ENCODE results near the gene LSM14B. TPM values are rescaled to one million over a fixed set of nuclear protein-coding genes. Genes with fewer than 3 reads are reported as not detected.

The LSM14B gene
- total RNA-seq, 1 experiment from 2014 or later = 82.4 TPM

DNA sequence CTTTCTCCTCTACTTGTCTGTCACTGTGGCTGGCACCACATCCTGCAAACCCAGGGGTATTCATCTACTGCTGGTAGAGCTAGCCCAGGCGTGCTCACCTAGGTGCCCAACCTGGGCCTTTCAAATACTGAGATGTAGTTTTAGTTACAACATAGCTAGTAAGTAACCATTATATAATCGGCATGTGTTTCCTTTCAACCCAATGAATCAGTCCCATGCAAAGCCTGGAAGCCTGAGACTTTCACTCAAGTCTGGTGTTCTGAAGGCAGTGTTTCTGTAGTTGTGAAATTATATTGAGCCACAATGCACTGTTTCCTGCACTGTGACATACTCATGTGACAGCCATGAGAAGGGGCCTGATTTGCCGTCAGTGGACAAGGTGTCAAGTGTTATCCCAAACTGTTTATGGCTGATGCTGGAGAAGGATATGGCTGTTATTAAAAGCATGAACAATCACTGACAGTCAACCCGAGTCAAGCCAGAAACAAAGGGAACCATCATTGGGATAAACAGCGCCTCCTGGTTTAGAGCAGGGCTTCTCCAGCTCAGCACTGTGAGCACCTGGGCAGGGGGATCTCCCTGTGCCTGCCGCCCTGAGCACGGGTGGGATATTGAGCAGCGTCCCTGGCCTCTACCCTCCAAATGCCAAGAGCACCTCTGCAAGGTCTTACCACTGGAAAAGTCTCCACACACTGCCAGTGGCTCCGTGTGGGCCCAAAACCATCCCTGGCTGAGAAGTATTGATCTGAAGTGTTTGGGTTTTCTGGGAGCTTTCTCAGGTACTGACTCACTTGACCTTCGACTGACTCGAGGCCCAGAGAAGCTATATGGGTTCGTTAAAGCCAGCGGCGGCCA is 19.3 kb downstream of the LSM14B start:
- H2AFZ ChIP-seq (ENCODE audit: low read length) = no peak overlapping the region
- H2BK12ac ChIP-seq (ENCODE audit: insufficient read length, low read depth, low read length) = no peak overlapping the region
- DNase-seq = no peak
- H3K4ac ChIP-seq (ENCODE audit: low read depth, low read length) = no peak overlapping the region
- peaks cover 34% of the 10 kb centered on the region for H3K79me2 ChIP-seq (ENCODE audit: insufficient read depth, low read length)
- no peak overlapping the region for H2AK5ac ChIP-seq (ENCODE audit: insufficient read length, low read length)
- H3K4me1 ChIP-seq (ENCODE audit: insufficient read depth, low read length) = no peaks in the 10 kb centered on the region
- H3K9ac ChIP-seq (ENCODE audit: extremely low read depth, insufficient read length, low read length) = peak overlapping the region; percentile 81
- H4K8ac ChIP-seq (replicated peaks; ENCODE audit: insufficient read length, low read depth, low read length) = no peak overlapping the region
- Mint-ChIP-seq H3K36me3 (ENCODE audit: insufficient read depth in 1 of 3, low read depth in 3 of 3) (peaks cover 45 to 63% (median 53%) of the 10 kb centered on the region in 3 experiments; a peak in 6 of 7 replicates), H3K9me3 (no peaks in the 10 kb centered on the region; a peak in 1 of 5 replicates), H3K27me3 (ENCODE audit: low read depth) (no peaks in the 10 kb centered on the region), H3K27ac (peak overlapping the region in 2 of 3 experiments; percentile 93 to 94; a peak in 5 of 7 replicates), H3K4me3 (peak overlapping the region; percentile 84 to 92), H3K4me1 (peaks cover 24 to 31% of the 10 kb centered on the region in 2 experiments)
- H4K91ac ChIP-seq (ENCODE audit: insufficient read length, low read depth, low read length) = no peak overlapping the region
- H2BK20ac ChIP-seq (ENCODE audit: low read depth, low read length, poor library complexity, severe bottlenecking) = no peak overlapping the region
- no CpG with 5 or more reads among the region's 14 CpGs for WGBS (ENCODE audit: extremely low coverage, insufficient read length, low lambda C conversion rate)
- no peak overlapping the region for H3K27ac ChIP-seq (ENCODE audit: insufficient read length, low read depth, low read length)
- 0 out of 2 replicates have a peak overlapping the region, but pooled peaks have one; percentile 11 for H3K14ac ChIP-seq (ENCODE audit: insufficient read depth, low read length)
- H3K23me2 ChIP-seq (ENCODE audit: insufficient read length, low read depth, low read length, poor library complexity, severe bottlenecking) = peaks cover 7% of the 10 kb centered on the region
- H3K9me3 ChIP-seq (ENCODE audit: control insufficient read depth, low read depth, low read length) = no peaks in the 10 kb centered on the region
- H3K18ac ChIP-seq (ENCODE audit: insufficient read length, low read depth, low read length) = no peak overlapping the region
- H3K23ac ChIP-seq (ENCODE audit: insufficient read length, low read depth, low read length) = no peak overlapping the region
- H3K79me1 ChIP-seq (ENCODE audit: insufficient read depth, low read depth, low read length, poor library complexity, severe bottlenecking) = peaks cover 7% of the 10 kb centered on the region
- H3T11ph ChIP-seq (ENCODE audit: low read length) = no peak overlapping the region
- no peaks in the 10 kb centered on the region for H4K20me1 ChIP-seq (ENCODE audit: control insufficient read depth, insufficient read depth, insufficient read length)
- H2BK5ac ChIP-seq (ENCODE audit: insufficient read length, low read length) = no peak overlapping the region
- H4K5ac ChIP-seq (ENCODE audit: insufficient read length, low read depth, low read length) = no peak overlapping the region
- H2BK15ac ChIP-seq (ENCODE audit: low read depth, low read length) = no peak overlapping the region
- H3K56ac ChIP-seq (ENCODE audit: insufficient read length, low read depth, low read length) = no peak overlapping the region
- TF ChIP-seq, protein P1, sequence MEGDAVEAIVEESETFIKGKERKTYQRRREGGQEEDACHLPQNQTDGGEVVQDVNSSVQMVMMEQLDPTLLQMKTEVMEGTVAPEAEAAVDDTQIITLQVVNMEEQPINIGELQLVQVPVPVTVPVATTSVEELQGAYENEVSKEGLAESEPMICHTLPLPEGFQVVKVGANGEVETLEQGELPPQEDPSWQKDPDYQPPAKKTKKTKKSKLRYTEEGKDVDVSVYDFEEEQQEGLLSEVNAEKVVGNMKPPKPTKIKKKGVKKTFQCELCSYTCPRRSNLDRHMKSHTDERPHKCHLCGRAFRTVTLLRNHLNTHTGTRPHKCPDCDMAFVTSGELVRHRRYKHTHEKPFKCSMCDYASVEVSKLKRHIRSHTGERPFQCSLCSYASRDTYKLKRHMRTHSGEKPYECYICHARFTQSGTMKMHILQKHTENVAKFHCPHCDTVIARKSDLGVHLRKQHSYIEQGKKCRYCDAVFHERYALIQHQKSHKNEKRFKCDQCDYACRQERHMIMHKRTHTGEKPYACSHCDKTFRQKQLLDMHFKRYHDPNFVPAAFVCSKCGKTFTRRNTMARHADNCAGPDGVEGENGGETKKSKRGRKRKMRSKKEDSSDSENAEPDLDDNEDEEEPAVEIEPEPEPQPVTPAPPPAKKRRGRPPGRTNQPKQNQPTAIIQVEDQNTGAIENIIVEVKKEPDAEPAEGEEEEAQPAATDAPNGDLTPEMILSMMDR (conservative IDR thresholded peaks at IDR 0.05) = peak; percentile 57
- no peaks in the 10 kb centered on the region for H3K27me3 ChIP-seq (ENCODE audit: insufficient read depth, low read length)
- peak overlapping the region; percentile 68 for H3K4me2 ChIP-seq (ENCODE audit: insufficient read depth, insufficient read length, low read length)
- no peak overlapping the region for H2BK120ac ChIP-seq (ENCODE audit: low read depth, low read length, poor library complexity, severe bottlenecking)

Measured in H9 (cell line).